HEK293 (cell line): ENCODE measurements around the gene HNRNPH2.
A peak's percentile ranks its signal among the peaks of the same experiment; 100 is the strongest.

Source experiments
- CTCF ChIA-PET: fragments of 350-600 bp; formaldehyde crosslinking; extraction: SDS; loops from one replicate; lab custom pipeline; 2021; ENCODE audit warnings: antibody characterized with exemption; lab: Yijun Ruan, JAX
- POLR2A ChIA-PET: fragments of 300-600 bp; formaldehyde crosslinking; extraction: SDS; loops from one replicate; lab custom pipeline; 2020; ENCODE audit warnings: antibody characterized with exemption, inconsistent platforms; lab: Yijun Ruan, JAX
- H3K27ac ChIP-seq: fragments of 200-500 bp; sonication (Bioruptor generic); 2 replicates; pipeline ENCODE4 v1.5.1; 2014; ENCODE audit warnings: low read depth, low read length, control low read depth, inconsistent platforms; ENCODE audit errors: extremely low read depth
- H3K36me3 ChIP-seq, 2 experiments: fragments of 200-500 bp in 1 of 2; sonication (Bioruptor generic) in 1 of 2; 1 replicate in 1 of 2; 2 replicates in 1 of 2; pipeline ENCODE4 v1.5.1; 2014 to 2017; ENCODE audit warnings: inconsistent platforms in 2 of 2, low read length in 2 of 2; ENCODE audit not compliant: control insufficient read depth in 2 of 2, insufficient read depth in 1 of 2
- H3K4me1 ChIP-seq: fragments of 200-500 bp; sonication (Bioruptor generic); 2 replicates; pipeline ENCODE4 v1.5.1; 2014; ENCODE audit warnings: mild to moderate bottlenecking, low read length, inconsistent platforms; ENCODE audit not compliant: control insufficient read depth, insufficient read depth
- H3K4me3 ChIP-seq: 2 replicates; pipeline ENCODE4 v1.5.1; 2011; ENCODE audit warnings: low read depth, mild to moderate bottlenecking, control low read depth, low read length, moderate library complexity
- H3K9me3 ChIP-seq: fragments of 200-500 bp; sonication (Bioruptor generic); 2 replicates; pipeline ENCODE4 v1.5.1; 2014; ENCODE audit warnings: low read depth, low read length, inconsistent platforms; ENCODE audit not compliant: control insufficient read depth, insufficient read depth
- EGR2 ChIP-seq: fragments of 450-650 bp; formaldehyde crosslinking; IDR thresholded peaks from 2 replicates; pipeline ENCODE4 v1.5.1; 2016; ENCODE audit warnings: low read depth, missing biosample characterization, missing genetic modification characterization
- HOXD13 ChIP-seq: sonication (generic); formaldehyde crosslinking; IDR thresholded peaks from 2 replicates; pipeline ENCODE4 v1.8.0; 2022; ENCODE audit warnings: missing genetic modification reagents, borderline replicate concordance
- IKZF3 ChIP-seq: fragments of 450-650 bp; IDR thresholded peaks from 2 replicates; pipeline ENCODE4 v1.5.0; 2018; ENCODE audit warnings: missing biosample characterization, mild to moderate bottlenecking, missing genetic modification characterization, moderate library complexity
- KLF7 ChIP-seq: fragments of 450-650 bp; formaldehyde crosslinking; IDR thresholded peaks from 2 replicates; pipeline ENCODE4 v1.5.1; 2016; ENCODE audit warnings: missing biosample characterization, missing genetic modification characterization, borderline replicate concordance
- MZF1 ChIP-seq: fragments of 450-650 bp; formaldehyde crosslinking; IDR thresholded peaks from 2 replicates; pipeline ENCODE4 v1.5.1; 2017; ENCODE audit warnings: missing biosample characterization, missing genetic modification characterization, borderline replicate concordance
- RBAK ChIP-seq: fragments of 450-650 bp; formaldehyde crosslinking; IDR thresholded peaks from 2 replicates; pipeline ENCODE4 v1.5.1; 2016; ENCODE audit warnings: missing biosample characterization, missing genetic modification characterization
- REPIN1 ChIP-seq: fragments of 450-650 bp; formaldehyde crosslinking; IDR thresholded peaks from 2 replicates; pipeline ENCODE4 v1.5.1; 2017; ENCODE audit warnings: missing biosample characterization, missing genetic modification characterization, low read depth
- SP2 ChIP-seq: fragments of 450-650 bp; formaldehyde crosslinking; IDR thresholded peaks from 2 replicates; pipeline ENCODE4 v1.5.1; 2016; ENCODE audit warnings: missing biosample characterization, missing genetic modification characterization
- ZBTB44 ChIP-seq: fragments of 450-650 bp; IDR thresholded peaks from 2 replicates; pipeline ENCODE4 v1.5.1; 2018; ENCODE audit warnings: missing biosample characterization, mild to moderate bottlenecking, missing genetic modification characterization
- ZIC2 ChIP-seq: fragments of 450-650 bp; formaldehyde crosslinking; IDR thresholded peaks from 2 replicates; pipeline ENCODE4 v1.5.1; 2016; ENCODE audit warnings: missing biosample characterization, missing genetic modification characterization
- ZNF10 ChIP-seq: fragments of 450-650 bp; formaldehyde crosslinking; IDR thresholded peaks from 2 replicates; pipeline ENCODE4 v1.5.1; 2017; ENCODE audit warnings: missing biosample characterization, missing genetic modification characterization
- ZNF121 ChIP-seq: fragments of 450-650 bp; formaldehyde crosslinking; IDR thresholded peaks from 2 replicates; pipeline ENCODE4 v1.5.1; 2016; ENCODE audit warnings: missing biosample characterization, missing genetic modification characterization
- ZNF146 ChIP-seq: fragments of 450-650 bp; formaldehyde crosslinking; IDR thresholded peaks from 2 replicates; pipeline ENCODE4 v1.5.1; 2016; ENCODE audit warnings: missing biosample characterization, missing genetic modification characterization
- ZNF155 ChIP-seq: fragments of 450-650 bp; formaldehyde crosslinking; IDR thresholded peaks from 2 replicates; pipeline ENCODE4 v1.5.1; 2016; ENCODE audit warnings: missing biosample characterization, missing genetic modification characterization
- ZNF214 ChIP-seq: fragments of 450-650 bp; formaldehyde crosslinking; IDR thresholded peaks from 2 replicates; pipeline ENCODE4 v1.5.1; 2017; ENCODE audit warnings: missing biosample characterization, mild to moderate bottlenecking, missing genetic modification characterization, borderline replicate concordance
- ZNF311 ChIP-seq: fragments of 450-650 bp; formaldehyde crosslinking; IDR thresholded peaks from 2 replicates; pipeline ENCODE4 v1.5.1; 2017; ENCODE audit warnings: missing biosample characterization, missing genetic modification characterization, borderline replicate concordance
- ZNF335 ChIP-seq: fragments of 450-650 bp; formaldehyde crosslinking; conservative IDR thresholded peaks from 2 replicates; pipeline ENCODE4 v1.5.1; 2016; ENCODE audit warnings: missing biosample characterization, missing genetic modification characterization
- ZNF350 ChIP-seq: fragments of 450-650 bp; formaldehyde crosslinking; IDR thresholded peaks from 2 replicates; pipeline ENCODE4 v1.5.0; 2017; ENCODE audit warnings: missing biosample characterization, mild to moderate bottlenecking, missing genetic modification characterization
- ZNF366 ChIP-seq: fragments of 450-650 bp; formaldehyde crosslinking; conservative IDR thresholded peaks from 2 replicates; pipeline ENCODE4 v1.5.1; 2016; ENCODE audit warnings: missing biosample characterization, missing genetic modification characterization
- ZNF426 ChIP-seq: fragments of 450-650 bp; formaldehyde crosslinking; IDR thresholded peaks from 2 replicates; pipeline ENCODE4 v1.5.1; 2017; ENCODE audit warnings: missing biosample characterization, missing genetic modification characterization, mild to moderate bottlenecking, inconsistent platforms, moderate library complexity
- ZNF555 ChIP-seq: fragments of 450-650 bp; formaldehyde crosslinking; conservative IDR thresholded peaks from 2 replicates; pipeline ENCODE4 v1.5.1; 2017; ENCODE audit warnings: missing biosample characterization, mild to moderate bottlenecking, missing genetic modification characterization, inconsistent platforms
- ZNF571 ChIP-seq: fragments of 450-650 bp; formaldehyde crosslinking; IDR thresholded peaks from 2 replicates; pipeline ENCODE4 v1.5.0; 2017; ENCODE audit warnings: missing biosample characterization, missing genetic modification characterization
- ZNF624 ChIP-seq: fragments of 450-650 bp; formaldehyde crosslinking; IDR thresholded peaks from 2 replicates; pipeline ENCODE4 v1.5.1; 2017; ENCODE audit warnings: missing biosample characterization, missing genetic modification characterization
- ZNF660 ChIP-seq: fragments of 450-650 bp; IDR thresholded peaks from 2 replicates; pipeline ENCODE4 v1.5.1; 2018; ENCODE audit warnings: missing biosample characterization, mild to moderate bottlenecking, missing genetic modification characterization
- ZNF701 ChIP-seq: fragments of 450-650 bp; formaldehyde crosslinking; IDR thresholded peaks from 2 replicates; pipeline ENCODE4 v1.5.1; 2016; ENCODE audit warnings: missing biosample characterization, missing genetic modification characterization
- ZNF76 ChIP-seq: fragments of 450-650 bp; formaldehyde crosslinking; IDR thresholded peaks from 2 replicates; pipeline ENCODE4; 2016; ENCODE audit warnings: low read depth, missing biosample characterization, missing genetic modification characterization, borderline replicate concordance
- ZNF777 ChIP-seq: fragments of 450-650 bp; formaldehyde crosslinking; IDR thresholded peaks from 2 replicates; pipeline ENCODE4 v1.5.1; 2017; ENCODE audit warnings: missing biosample characterization, missing genetic modification characterization, borderline replicate concordance
- ZNF830 ChIP-seq: fragments of 450-650 bp; IDR thresholded peaks from 2 replicates; pipeline ENCODE4 v1.5.0; 2018; ENCODE audit warnings: missing biosample characterization, missing genetic modification characterization, low read depth, mild to moderate bottlenecking, moderate library complexity
- ZSCAN4 ChIP-seq: fragments of 450-650 bp; formaldehyde crosslinking; IDR thresholded peaks from 2 replicates; pipeline ENCODE4 v1.5.1; 2017; ENCODE audit warnings: missing biosample characterization, missing genetic modification characterization
- TF ChIP-seq, protein P1 (sequence below): fragments of 450-650 bp; formaldehyde crosslinking; IDR thresholded peaks from 2 replicates; pipeline ENCODE4 v1.5.1; 2016; ENCODE audit warnings: missing biosample characterization, missing genetic modification characterization
- TF ChIP-seq, protein P2 (sequence below): fragments of 450-650 bp; formaldehyde crosslinking; IDR thresholded peaks from 2 replicates; pipeline ENCODE4 v1.5.0; 2017; ENCODE audit warnings: missing biosample characterization, missing genetic modification characterization, borderline replicate concordance

HNRNPH2 gene

DNA sequence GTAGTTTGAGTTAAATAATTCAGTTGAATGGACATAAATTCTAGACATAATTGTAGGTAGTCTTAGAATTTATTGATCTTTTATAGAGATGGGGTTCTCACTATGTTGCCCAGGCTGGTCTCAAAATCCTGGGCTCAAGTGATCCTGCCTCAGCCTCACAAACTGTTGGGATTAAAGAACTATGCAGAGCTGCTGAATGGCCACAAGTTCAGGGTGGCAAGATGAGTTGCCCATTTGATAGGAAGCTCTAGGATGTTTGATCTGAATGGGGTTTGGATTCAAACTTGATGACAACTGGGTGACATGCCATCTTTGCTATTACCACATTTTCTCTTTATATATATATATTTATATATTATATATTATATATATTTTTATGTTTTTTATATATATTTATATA lies 13.7 kb upstream of the HNRNPH2 start:
- Histone ChIP-seq H3K27ac (no peak overlapping the region), H3K36me3 (peaks cover 44 to 59% of the 10 kb centered on the region in 2 experiments), H3K4me1 (no peaks in the 10 kb centered on the region), H3K9me3 (no peaks in the 10 kb centered on the region), H3K4me3 (no peak overlapping the region)
- POLR2A ChIA-PET = interaction anchor here (0.5 to 1.0 kb wide), 3 partner anchors 13 to 52 kb away, joined by 3 read pairs; no protein-coding TSS in a partner anchor
- CTCF ChIA-PET = no interaction called here
- TF ChIP-seq SP2 (no peak), ZSCAN4 (tag by site-specific recombination) (no peak), ZNF214 (tag by site-specific recombination) (no peak), ZNF571 (tag by site-specific recombination) (no peak), ZNF121 (tag by site-specific recombination) (no peak), ZNF10 (tag by site-specific recombination) (no peak), KLF7 (tag by site-specific recombination) (no peak), ZNF426 (no peak), ZNF350 (tag by site-specific recombination) (no peak), ZNF335 (tag by site-specific recombination) (no peak), ZNF555 (no peak)
- TF ChIP-seq, protein P1, sequence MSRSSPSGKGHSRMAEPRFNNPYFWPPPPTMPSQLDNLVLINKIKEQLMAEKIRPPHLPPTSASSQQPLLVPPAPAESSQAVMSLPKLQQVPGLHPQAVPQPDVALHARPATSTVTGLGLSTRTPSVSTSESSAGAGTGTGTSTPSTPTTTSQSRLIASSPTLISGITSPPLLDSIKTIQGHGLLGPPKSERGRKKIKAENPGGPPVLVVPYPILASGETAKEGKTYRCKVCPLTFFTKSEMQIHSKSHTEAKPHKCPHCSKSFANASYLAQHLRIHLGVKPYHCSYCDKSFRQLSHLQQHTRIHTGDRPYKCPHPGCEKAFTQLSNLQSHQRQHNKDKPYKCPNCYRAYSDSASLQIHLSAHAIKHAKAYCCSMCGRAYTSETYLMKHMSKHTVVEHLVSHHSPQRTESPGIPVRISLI (tag by site-specific recombination) = no peak

- H3K36me3 ChIP-seq = peaks cover 55 to 72% of the 10 kb centered on the region in 2 experiments
- H3K9me3 ChIP-seq = no peaks in the 10 kb centered on the region
- ChIA-PET POLR2A (interaction anchor here (1.2 kb wide), 1 partner anchor 47 kb away, joined by 4 read pairs; the partner anchor contains the start of gene TIMM8A), CTCF (interaction anchor here (2.4 kb wide), 1 partner anchor 20 kb away, joined by 7 read pairs; no protein-coding TSS in a partner anchor)
- no peak overlapping the region for H3K4me3 ChIP-seq
- no peak overlapping the region for H3K27ac ChIP-seq
- no peaks in the 10 kb centered on the region for H3K4me1 ChIP-seq
- no peak for TF ChIP-seq EGR2 (tag by site-specific recombination)
- TF ChIP-seq ZNF777 (tag by site-specific recombination) = no peak
- no peak; the same call in 1 of the 2 replicates for TF ChIP-seq ZNF660 (tag by site-specific recombination)
- TF ChIP-seq REPIN1 = no peak
- no peak for TF ChIP-seq MZF1 (tag by site-specific recombination)
- TF ChIP-seq, protein P2, sequence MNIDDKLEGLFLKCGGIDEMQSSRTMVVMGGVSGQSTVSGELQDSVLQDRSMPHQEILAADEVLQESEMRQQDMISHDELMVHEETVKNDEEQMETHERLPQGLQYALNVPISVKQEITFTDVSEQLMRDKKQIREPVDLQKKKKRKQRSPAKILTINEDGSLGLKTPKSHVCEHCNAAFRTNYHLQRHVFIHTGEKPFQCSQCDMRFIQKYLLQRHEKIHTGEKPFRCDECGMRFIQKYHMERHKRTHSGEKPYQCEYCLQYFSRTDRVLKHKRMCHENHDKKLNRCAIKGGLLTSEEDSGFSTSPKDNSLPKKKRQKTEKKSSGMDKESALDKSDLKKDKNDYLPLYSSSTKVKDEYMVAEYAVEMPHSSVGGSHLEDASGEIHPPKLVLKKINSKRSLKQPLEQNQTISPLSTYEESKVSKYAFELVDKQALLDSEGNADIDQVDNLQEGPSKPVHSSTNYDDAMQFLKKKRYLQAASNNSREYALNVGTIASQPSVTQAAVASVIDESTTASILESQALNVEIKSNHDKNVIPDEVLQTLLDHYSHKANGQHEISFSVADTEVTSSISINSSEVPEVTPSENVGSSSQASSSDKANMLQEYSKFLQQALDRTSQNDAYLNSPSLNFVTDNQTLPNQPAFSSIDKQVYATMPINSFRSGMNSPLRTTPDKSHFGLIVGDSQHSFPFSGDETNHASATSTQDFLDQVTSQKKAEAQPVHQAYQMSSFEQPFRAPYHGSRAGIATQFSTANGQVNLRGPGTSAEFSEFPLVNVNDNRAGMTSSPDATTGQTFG (tag by site-specific recombination) = no peak
- TF ChIP-seq ZNF830 = no peak
- no peak for TF ChIP-seq HOXD13 (CRISPR knock-in tag)
- TF ChIP-seq RBAK (tag by site-specific recombination) = peak; percentile 89; the same call in 1 of the 2 replicates
- TF ChIP-seq IKZF3 (tag by site-specific recombination) = 0 out of 2 replicates have a peak, but pooled peaks have one; percentile 20
- TF ChIP-seq ZNF146 (tag by site-specific recombination) = peak; percentile 23; the same call in 1 of the 2 replicates
- TF ChIP-seq ZIC2 = no peak
- no peak for TF ChIP-seq ZNF76 (tag by site-specific recombination)
- no peak for TF ChIP-seq ZNF366 (tag by site-specific recombination)
- TF ChIP-seq ZNF311 (tag by site-specific recombination) = no peak
- no peak for TF ChIP-seq ZNF155 (tag by site-specific recombination)
- TF ChIP-seq ZNF701 (tag by site-specific recombination) = no peak
- TF ChIP-seq ZNF624 = no peak
- peak; percentile 74; the same call in 1 of the 2 replicates for TF ChIP-seq ZBTB44 (tag by site-specific recombination)
Observed at GRCh38 chrX:101395789-101396188, 12.2 kb upstream of the HNRNPH2 start.
